Measurements from ENCODE around the gene MPL.
A peak's percentile ranks its signal among the peaks of the same experiment; 100 is the strongest.
"Not testable (repeated sequence)": the region's sequence is repeated elsewhere in the genome, so short reads cannot be mapped to it uniquely, and the experiment has no call there.

The MPL gene

GRCh38 chr1:43382027-43382779, 44.6 kb downstream of the MPL start:
- no peak for DNase-seq

GRCh38 chr1:43383449-43383848, 45.8 kb downstream of the MPL start:
- DNase-seq, result no peak

GRCh38 chr1:43386676-43387075, 49.1 kb downstream of the MPL start:
- no peak for DNase-seq

DNA sequence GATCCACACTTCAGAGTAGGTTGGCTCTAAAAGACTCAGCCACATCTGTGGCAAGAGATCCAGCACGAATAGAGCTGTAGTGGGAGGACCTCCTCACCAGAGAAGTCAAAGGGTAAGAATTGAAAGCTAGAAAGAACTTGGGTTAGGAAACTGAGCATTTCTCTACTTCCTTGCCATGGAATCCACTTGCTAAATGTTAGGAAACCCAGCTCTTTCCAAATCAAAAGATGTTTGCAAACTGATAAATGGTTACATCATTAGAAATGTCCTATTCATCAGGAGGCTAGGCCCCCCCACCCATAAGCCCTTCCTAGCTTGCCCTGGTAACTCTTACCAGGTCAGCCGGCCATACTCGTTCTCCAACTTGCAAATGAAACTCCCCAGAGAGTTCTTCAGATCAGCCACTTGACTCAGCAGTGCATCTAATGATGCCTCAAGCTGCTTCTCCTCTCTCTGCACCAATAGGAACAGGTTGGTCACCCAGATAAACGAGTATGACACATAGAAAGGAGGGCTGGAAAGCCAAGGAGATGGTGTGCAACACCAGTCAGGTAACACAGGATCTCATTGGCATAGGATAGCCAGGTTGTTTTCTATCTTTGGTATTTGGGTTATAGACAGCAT, 50.5 kb downstream of the MPL start:
- no peak for DNase-seq

DNA sequence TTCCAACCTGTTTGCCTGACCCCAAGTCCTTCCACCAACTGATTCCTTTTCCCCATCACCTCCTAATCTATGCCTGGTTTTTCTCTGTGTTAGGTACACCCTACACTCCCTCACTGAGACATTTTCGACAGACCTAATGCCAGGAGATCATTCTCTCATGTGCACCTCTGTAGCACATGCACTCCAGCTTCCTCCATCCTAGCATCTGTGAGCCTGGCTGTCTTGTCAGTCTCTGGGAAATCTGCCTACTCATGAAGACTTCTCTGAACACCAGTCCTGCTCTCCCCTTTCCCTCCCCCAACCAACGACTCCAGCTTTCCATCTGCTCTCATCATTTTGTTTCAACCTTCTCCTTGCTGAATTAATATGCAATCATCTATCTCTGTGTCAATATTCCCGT, 51.0 kb downstream of the MPL start:
- no peak for DNase-seq

DNA sequence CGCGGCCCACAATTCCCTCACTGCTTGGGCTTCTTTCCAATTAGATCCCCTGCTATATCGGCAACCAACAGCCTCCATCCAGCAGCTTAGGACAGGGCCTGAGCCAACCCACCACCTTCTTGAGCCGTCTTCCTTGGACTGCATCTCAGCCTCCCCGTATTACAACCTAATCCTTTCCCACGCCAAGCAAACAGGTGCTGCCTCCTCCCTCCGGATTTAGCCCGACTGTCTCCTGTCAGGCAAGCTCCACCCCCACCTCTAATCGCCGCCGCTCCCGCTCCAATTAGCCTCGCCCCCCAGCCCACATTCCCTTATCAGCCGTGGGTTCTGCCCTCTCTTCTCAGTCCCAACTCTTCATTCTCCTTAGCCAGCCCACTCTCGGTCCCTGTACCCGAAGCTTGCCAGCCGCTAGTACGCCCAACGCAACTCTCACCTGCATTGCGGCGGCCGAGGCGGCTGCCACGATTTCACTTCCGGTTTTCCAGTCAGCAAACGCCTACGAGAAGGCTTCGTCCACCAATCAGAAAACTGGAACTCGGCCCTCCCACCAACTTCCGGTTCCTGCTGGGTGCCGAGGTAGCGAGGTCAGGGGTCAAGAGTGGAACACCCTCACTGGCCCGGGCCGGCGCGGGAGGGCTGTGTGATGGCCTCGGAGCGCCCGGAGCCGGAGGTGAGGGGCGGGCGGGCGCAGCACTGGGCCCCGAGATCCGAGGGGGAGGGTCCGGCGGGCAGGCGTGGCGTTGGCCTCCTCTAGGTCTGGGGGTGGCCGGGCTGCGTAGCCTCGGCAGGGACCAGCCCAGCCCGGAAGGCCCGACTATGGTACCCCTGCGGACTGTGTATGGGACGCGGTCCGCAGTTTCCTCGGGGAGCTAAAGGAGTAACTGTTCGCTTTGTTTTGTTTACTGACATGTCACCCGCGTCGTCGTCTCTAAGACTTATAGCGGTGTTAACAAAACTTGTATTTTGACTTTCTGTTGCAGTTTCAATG, 52.0 kb downstream of the MPL start, which contains the start of the genes MED8 and SZT2:
MED8 (minus strand) TSS at position 475 of the 988 bp plus-strand sequence; CDS start at position 439, 36 bp downstream.
SZT2 (plus strand) TSS at position 574 of the 988 bp plus-strand sequence; CDS start at position 644, 70 bp downstream.
- DNase-seq, result peak; percentile 94

- no peak for DNase-seq
Measured at GRCh38 chr1:43392702-43393101, 55.1 kb downstream of the MPL start.

- DNase-seq, result no peak
Measured at GRCh38 chr1:43395523-43395922, 57.9 kb downstream of the MPL start.

DNA sequence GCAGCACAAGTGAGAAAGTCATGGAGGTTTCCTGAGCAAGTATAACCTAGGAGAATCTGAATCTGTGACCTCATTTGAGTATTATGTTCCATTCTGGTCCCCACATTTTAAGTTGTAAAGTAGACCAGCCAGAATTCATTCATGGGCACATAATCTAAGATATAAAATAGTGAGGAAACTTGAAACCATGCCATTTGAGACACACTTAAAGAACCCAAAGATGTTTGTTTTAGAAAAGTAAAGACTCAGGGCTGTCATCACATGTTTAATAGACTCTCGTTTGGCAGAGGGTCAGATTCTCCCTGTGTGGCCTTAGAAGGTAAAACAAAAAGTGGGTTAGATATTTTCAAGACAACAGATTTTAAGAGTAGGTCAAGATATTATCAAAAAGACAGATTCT, 58.4 kb downstream of the MPL start:
- no peak for DNase-seq

DNA sequence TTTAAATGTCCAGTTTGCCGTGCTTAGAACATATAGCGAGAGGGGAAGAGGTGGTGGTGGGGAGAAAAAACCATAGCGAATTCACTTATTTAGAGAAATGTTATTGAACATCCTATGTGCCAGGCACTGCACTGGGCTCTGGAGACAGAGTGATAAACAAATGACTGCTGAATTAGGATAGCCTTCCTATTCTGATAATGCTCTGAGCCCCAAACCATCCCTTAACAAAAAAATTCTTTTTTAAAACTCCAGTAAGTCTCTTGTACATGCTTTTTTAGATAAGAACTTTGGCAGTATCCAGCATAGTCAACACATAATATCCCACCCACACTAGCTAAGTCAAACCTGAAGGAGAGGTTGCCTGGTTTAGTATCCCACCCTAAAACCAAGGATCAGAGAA, 60.6 kb downstream of the MPL start:
- DNase-seq, result no peak

- not testable (repeated sequence) for DNase-seq
Measured at GRCh38 chr1:43400441-43400840, 62.8 kb downstream of the MPL start.

DNA sequence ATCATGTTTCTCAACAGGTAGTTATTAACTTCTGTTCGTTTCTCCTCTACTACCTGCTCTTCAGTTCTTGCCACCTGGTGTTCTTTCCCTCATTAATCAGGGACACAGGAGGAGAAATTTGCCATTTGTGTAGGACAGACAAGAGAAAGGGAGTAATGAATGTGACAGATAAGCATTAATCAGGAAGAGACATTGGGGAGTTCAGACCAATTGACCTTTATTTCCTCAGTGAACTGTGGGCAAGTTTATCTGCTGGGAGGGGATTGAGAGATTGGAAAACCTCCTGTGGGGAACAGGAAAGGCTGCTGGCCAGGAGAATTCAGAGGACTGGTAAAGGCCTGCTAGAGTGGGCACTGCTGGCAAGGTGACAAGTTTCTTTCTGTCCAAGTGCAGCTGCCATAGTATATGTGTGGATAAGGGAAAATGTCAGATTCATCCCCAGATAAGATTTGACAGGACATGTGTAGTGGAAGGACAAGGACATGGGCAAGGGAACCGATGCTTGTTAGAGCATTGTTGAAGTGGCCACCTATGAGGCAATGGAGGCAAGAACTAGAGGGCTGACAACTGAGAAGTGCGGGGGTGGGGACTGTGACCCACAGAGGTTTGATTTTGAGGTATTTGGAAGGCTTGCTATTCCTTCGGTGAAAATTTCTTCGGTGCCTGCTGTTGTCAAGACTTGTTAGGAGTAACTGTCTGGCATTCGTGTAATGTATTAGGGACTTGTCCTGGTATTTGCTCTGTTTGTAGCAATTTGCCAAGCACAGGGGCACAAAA, 64.7 kb downstream of the MPL start:
- no peak for DNase-seq

All from CD4-positive, alpha-beta T cell treated with Interleukin-4 for 4 hours (primary cell).